SK-N-SH (cell line): ENCODE results near the gene TSC1.

Source experiments
- POLR2AphosphoS5 ChIP-seq: IDR thresholded peaks from 2 replicates; pipeline ENCODE4 v1.6.1; 2012; ENCODE audit warnings: low read depth, low read length
- TAF1 ChIP-seq: IDR thresholded peaks from 2 replicates; pipeline ENCODE4 v1.6.1; 2012; ENCODE audit warnings: low read depth, mild to moderate bottlenecking, low read length, moderate library complexity, borderline replicate concordance
- TF ChIP-seq, protein P1 (sequence below): fragments of 200-600 bp; sonication (generic); IDR thresholded peaks from 2 replicates; pipeline ENCODE4 v1.6.1; 2017; ENCODE audit warnings: antibody characterized with exemption, mild to moderate bottlenecking, moderate library complexity
- TF ChIP-seq, protein P2 (sequence below): IDR thresholded peaks from 2 replicates; pipeline ENCODE4 v1.6.1; 2012; ENCODE audit warnings: mild to moderate bottlenecking, low read depth, low read length, moderate library complexity
- TF ChIP-seq, protein P3 (sequence below): IDR thresholded peaks from 2 replicates; pipeline ENCODE4 v1.4.0; 2012; ENCODE audit warnings: low read depth

DNA sequence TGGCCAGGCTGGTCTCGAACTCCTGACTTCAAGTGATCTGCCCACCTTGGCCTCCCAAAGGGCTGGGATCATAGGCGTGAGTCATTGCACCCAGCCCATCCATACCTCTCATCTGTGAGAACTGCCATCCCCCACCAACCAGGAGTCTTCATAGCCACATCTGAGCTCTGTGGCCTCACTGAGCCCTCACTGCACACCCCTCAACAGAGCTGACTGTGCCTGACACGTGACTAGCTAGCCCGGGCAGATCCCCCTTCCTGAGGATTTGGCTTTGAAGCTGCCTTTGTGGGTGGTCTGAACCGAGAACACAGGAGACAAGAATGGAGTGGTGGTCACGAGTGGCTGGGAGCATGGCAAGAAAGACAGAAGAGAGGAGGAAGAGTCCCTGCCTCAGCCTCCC, 81.9 kb downstream of the TSC1 start:
- TF ChIP-seq, protein P1, sequence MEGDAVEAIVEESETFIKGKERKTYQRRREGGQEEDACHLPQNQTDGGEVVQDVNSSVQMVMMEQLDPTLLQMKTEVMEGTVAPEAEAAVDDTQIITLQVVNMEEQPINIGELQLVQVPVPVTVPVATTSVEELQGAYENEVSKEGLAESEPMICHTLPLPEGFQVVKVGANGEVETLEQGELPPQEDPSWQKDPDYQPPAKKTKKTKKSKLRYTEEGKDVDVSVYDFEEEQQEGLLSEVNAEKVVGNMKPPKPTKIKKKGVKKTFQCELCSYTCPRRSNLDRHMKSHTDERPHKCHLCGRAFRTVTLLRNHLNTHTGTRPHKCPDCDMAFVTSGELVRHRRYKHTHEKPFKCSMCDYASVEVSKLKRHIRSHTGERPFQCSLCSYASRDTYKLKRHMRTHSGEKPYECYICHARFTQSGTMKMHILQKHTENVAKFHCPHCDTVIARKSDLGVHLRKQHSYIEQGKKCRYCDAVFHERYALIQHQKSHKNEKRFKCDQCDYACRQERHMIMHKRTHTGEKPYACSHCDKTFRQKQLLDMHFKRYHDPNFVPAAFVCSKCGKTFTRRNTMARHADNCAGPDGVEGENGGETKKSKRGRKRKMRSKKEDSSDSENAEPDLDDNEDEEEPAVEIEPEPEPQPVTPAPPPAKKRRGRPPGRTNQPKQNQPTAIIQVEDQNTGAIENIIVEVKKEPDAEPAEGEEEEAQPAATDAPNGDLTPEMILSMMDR: no peak
- no peak for TF ChIP-seq POLR2AphosphoS5
- TF ChIP-seq TAF1: no peak
- TF ChIP-seq, protein P2, sequence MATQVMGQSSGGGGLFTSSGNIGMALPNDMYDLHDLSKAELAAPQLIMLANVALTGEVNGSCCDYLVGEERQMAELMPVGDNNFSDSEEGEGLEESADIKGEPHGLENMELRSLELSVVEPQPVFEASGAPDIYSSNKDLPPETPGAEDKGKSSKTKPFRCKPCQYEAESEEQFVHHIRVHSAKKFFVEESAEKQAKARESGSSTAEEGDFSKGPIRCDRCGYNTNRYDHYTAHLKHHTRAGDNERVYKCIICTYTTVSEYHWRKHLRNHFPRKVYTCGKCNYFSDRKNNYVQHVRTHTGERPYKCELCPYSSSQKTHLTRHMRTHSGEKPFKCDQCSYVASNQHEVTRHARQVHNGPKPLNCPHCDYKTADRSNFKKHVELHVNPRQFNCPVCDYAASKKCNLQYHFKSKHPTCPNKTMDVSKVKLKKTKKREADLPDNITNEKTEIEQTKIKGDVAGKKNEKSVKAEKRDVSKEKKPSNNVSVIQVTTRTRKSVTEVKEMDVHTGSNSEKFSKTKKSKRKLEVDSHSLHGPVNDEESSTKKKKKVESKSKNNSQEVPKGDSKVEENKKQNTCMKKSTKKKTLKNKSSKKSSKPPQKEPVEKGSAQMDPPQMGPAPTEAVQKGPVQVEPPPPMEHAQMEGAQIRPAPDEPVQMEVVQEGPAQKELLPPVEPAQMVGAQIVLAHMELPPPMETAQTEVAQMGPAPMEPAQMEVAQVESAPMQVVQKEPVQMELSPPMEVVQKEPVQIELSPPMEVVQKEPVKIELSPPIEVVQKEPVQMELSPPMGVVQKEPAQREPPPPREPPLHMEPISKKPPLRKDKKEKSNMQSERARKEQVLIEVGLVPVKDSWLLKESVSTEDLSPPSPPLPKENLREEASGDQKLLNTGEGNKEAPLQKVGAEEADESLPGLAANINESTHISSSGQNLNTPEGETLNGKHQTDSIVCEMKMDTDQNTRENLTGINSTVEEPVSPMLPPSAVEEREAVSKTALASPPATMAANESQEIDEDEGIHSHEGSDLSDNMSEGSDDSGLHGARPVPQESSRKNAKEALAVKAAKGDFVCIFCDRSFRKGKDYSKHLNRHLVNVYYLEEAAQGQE: no peak
- TF ChIP-seq, protein P3, sequence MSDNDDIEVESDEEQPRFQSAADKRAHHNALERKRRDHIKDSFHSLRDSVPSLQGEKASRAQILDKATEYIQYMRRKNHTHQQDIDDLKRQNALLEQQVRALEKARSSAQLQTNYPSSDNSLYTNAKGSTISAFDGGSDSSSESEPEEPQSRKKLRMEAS: no peak
